GM12872 (cell line): ENCODE measurements around the gene RYR2.

Experiments
- TF ChIP-seq, protein P1 (sequence below): IDR thresholded peaks from 3 replicates; pipeline ENCODE4 v1.5.1; 2011; ENCODE audit warnings: low read depth, mild to moderate bottlenecking, low read length, moderate library complexity; ENCODE audit not compliant: insufficient read depth

RYR2 gene

DNA sequence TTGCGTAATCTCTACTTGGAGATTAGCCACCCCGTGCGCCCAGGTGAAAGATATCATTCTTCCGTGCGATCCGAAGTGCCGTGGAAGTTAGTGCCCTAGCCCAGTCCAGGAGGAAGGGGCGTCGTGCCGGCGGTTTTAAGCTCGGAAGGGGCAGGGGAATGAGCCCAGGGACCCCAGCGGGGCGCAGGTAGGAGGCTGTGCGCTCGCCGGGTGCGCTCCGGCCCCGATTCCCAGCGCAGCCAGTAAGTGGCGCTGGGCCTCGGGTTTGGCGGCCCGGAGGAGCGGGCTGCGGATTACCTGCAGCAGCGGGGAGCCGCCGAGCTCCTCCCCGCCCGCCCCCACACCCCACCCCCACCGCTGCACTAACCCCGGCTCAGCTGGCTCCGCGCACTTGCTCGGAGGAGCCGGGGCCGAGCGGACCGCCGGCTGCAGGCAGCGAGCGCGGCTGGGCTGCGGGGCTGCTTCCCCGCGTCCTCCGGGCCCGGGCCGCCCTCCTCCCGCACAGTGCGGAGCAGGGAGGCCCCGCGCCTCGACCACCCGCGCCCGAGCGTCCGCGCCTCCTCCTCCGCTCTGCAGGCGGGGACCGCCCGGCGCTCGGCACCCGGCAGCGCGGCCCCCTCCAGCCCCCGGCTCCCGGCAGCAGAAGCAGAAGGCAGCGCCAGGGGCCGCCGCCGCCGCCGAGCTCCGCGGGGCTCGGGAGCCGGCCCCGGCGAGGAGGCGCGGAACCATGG is at the start of gene RYR2:
Gene RYR2, plus strand, starts transcription at position 390 of the 731 bp plus-strand sequence. Its CDS starts 338 bp downstream, at position 728.
- TF ChIP-seq, protein P1, sequence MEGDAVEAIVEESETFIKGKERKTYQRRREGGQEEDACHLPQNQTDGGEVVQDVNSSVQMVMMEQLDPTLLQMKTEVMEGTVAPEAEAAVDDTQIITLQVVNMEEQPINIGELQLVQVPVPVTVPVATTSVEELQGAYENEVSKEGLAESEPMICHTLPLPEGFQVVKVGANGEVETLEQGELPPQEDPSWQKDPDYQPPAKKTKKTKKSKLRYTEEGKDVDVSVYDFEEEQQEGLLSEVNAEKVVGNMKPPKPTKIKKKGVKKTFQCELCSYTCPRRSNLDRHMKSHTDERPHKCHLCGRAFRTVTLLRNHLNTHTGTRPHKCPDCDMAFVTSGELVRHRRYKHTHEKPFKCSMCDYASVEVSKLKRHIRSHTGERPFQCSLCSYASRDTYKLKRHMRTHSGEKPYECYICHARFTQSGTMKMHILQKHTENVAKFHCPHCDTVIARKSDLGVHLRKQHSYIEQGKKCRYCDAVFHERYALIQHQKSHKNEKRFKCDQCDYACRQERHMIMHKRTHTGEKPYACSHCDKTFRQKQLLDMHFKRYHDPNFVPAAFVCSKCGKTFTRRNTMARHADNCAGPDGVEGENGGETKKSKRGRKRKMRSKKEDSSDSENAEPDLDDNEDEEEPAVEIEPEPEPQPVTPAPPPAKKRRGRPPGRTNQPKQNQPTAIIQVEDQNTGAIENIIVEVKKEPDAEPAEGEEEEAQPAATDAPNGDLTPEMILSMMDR: no peak

DNA sequence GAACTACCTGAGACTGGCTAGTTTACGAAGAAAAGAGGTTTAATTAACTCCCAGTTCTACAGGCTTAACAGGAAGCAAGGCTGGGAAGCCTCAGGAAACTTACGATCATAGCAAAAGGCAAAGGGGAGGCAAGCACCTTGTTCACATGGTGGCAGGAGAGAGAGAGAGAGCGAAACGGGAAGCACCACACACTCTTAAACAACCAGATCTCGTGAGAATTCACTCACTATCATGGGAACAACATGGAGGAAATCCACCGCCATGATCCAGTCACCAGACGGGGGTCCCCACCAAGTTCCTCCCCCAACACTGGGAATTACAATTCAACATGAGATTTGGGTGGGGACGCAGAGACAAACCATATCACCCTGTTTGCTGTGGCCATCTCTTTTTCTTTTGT is 49.5 kb upstream of the RYR2 start:
- TF ChIP-seq, protein P1: no peak

DNA sequence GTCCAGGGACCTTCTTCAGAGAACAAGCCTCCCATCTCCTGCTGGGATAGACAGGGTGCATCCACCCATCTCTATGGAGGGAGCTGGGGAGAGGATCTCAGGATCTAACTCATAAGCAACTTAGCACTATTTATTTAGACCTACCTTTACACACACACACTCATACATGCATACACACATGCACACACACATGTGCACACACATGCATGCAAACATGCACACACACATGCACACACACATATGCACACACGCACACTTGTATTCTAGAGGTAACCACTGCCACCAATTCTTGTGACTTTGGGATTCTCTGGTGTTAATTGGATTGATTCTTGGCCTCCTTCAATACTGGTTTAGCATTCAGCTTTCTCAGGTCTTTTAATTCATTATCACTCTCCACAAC is 47.5 kb upstream of the RYR2 start:
- TF ChIP-seq, protein P1: no peak

DNA sequence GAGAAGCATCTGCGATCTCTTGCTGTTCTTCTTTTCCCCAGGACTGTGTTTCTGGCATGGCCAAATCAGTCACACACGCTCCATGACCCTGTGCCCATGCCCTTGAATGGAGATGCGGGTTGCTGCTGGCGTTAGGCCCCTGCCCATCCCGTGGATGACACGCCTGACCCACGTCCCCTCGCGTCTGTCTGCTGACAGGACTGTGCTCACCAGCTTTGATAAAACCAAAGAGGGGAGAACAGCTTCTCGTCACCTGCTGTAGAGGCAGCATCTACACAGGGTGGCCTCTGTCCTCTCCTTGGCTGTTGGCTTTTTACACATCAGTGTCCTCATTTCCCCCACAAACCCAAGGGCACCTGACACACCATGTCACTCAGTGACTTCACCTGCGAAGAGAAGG is 44.6 kb upstream of the RYR2 start:
- TF ChIP-seq, protein P1: no peak

DNA sequence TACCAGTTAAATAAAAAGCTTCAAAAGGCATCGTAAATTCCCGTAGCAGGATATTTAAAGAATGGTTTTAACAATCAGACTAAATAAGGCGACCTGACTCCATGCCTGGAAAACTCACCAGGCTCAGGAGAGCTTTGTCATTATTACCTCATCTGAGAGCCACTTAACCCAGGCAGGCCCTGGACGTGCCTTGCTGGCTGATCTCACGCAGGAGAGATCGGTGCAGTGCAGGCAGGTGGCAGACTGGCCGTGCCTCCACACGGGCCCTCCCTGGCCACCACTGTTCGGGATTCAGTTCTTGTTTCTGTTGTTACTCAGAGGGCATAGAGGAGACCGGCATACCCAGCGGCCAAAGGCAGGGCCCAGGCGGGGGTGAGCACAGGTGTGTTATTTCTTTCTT is 44.1 kb upstream of the RYR2 start:
- TF ChIP-seq, protein P1: no peak

DNA sequence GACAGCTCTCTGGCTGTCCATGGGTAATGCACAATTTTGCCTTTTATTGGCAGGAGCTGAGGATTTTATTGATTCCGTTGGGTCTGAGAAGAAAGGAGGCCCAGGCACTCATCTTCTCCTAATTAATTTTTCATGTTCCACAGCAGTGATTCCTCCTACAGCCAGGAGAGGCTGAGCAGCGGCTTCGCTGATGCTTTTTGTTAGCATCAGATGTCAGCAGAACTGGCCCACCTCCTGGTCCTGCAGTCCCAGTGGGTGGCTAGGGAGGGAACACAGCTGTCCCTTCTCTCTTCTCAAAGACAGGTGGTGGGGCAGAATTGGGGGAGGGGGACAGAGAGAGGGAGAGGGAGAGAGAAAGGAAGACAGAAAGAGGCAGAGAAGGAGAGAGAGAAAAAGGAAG is 43.4 kb upstream of the RYR2 start:
- TF ChIP-seq, protein P1: no peak

DNA sequence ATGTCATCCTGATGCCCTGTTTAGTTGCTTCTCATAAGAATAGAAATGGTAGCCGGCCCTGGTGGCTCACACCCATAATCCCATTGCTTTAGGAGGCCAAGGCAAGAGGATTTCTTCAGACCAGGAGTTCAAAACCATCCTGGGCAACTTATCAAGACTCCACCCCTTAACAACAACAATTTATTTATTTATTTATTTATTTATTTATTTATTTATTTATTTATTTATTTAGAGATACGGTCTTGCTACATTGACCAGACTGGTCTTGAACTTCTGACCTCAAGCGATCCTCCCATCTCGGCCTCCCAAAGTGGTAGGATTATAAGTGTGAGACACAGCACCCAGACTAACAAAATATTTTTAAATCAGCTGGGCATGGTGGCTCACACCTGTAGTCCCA is 41.8 kb upstream of the RYR2 start:
- TF ChIP-seq, protein P1: no peak

DNA sequence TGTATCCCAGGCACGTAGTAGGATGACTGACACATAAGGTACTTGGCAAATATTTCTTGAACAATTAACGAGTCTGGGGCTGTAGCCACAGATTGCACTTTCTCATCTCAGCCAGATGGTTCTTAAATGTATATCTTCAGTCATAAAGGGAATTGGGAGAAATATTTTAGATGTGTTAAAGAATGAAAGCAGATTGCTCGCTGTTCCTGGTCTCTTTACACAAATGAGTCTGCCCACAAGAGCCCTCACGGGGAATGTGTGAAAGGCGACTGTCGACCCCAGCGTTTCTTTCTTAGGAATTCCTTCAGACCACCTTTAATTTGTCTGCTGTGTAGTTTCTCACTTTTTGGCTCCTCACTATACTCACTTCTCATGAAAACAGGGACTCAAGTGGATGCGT is 38.5 kb upstream of the RYR2 start:
- TF ChIP-seq, protein P1: no peak
